OCI-M2 (cell line): ENCODE data around the gene LRRC28.

Experiments used
- DNase-seq: peaks from one replicate; lab custom pipeline; 2025; ENCODE audit not compliant: unreplicated experiment; lab: John Stamatoyannopoulos, UW

LRRC28 gene

GRCh38 chr15:99414755-99415731 lies 163.8 kb downstream of the LRRC28 start:
- no peak for DNase-seq

- no peak for DNase-seq
These were observed 165.2 kb downstream of the LRRC28 start for GRCh38 chr15:99416191-99417188.

DNA sequence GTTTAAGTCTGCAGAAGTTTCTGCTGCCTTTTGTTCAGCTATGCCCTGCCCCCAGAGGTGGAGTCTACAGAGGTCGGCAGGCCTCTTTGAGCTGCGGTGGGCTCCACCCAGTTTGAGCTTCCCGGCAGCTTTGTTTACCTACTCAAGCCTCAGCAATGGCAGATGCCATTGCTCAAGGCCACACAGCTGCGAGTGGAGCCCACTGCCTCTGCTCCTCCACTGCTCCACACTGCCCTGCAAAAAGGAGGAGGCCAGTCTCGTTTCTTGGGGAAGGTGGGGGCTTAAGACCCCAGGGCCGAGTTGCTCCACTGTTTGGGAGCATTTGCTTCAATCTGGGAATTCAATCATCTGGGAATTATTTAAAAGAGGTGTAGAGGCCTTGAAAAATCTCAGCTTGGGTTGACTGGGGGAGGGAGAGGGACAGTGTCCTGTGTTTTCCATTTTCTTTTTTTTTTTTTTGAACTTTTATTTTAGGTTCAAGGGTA lies 169.9 kb downstream of the LRRC28 start:
- DNase-seq = no peak

GRCh38 chr15:99421758-99422157 lies 170.5 kb downstream of the LRRC28 start:
- DNase-seq = no peak

- DNase-seq = no peak
These were observed 172.2 kb downstream of the LRRC28 start for GRCh38 chr15:99423186-99424130.

- no peak for DNase-seq
These were observed 172.9 kb downstream of the LRRC28 start for GRCh38 chr15:99424131-99424571.

GRCh38 chr15:99424978-99425656 lies 173.8 kb downstream of the LRRC28 start:
- no peak for DNase-seq

GRCh38 chr15:99425657-99426301 lies 174.5 kb downstream of the LRRC28 start:
- DNase-seq = no peak

- no peak for DNase-seq
These were observed 175.3 kb downstream of the LRRC28 start for GRCh38 chr15:99426431-99427105.

GRCh38 chr15:99427210-99427609 lies 175.9 kb downstream of the LRRC28 start:
- no peak for DNase-seq

DNA sequence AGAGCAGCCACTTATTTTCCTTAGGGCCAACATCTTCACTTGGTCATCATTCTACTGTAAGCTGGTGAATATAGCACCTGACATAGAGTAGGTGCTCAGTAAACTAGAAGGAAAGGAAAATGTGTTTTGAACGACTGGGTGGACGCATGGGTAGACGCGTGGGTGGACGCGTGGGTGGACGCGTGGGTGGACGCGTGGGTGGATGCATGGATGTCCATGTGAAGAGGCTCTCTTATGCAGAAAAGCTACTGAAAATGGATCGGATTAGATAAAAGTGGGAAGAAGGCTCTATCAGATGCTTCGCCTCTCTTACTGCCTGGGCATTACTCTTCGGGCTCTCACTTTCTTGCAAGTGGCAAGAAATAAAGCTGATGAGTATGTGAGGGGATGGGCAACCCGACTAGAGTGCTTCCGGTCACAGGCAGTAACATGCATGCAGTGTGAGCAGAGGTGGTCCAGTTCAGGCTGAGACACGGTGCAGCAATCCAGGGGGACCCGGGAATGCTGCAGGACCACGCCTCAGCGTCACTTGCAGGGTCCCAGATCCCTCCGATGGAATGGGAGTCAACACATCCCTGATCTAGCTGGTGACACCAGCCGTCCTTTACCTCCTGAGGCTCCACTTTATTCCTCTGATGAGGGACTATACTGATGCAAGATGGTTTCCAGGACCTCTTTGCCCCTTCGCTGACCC lies 176.5 kb downstream of the LRRC28 start:
- DNase-seq = no peak

DNA sequence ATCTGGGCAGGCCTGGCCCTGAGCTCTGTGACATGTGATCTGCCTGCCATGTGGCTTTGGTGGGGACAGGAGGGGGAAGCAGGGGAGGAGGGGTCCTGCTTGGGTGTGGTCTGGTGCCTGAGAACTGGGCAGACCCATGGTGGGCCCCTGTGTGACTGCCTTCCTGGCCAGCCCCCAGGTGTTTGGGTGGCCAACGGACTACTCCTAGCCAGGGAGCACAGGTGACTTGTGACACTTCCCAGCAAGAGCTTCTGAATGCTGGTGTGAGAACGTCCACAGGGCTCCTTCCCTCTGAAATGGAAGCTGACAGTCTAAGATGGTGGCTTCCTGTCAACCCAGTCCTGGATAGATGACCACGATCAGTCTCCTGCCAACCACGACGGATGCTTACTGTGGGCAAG lies 178.4 kb downstream of the LRRC28 start:
- no peak for DNase-seq

- DNase-seq = no peak
These were observed 179.7 kb downstream of the LRRC28 start for GRCh38 chr15:99430881-99431401.

DNA sequence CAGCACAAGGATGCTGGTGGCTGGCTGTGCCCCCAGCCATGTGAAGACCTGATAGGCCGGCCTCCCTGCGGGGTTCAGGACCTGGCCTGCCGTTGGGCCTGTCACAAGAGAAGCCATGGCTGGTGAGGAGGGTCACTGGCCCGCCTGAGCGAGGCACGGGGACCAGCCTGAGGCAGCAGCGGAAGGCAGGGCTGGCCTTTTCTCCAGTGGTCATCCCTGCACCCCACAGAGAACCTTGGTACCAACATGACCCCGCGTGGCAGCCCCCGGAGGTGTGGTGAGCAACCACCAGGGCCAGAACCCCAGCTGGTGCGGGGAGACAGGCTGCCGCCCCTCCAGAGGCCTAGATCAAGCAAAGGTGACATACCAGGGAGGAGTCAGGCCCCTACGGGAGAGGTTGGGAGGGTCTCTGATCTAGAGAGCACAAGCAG lies 180.4 kb downstream of the LRRC28 start:
- DNase-seq = no peak

DNA sequence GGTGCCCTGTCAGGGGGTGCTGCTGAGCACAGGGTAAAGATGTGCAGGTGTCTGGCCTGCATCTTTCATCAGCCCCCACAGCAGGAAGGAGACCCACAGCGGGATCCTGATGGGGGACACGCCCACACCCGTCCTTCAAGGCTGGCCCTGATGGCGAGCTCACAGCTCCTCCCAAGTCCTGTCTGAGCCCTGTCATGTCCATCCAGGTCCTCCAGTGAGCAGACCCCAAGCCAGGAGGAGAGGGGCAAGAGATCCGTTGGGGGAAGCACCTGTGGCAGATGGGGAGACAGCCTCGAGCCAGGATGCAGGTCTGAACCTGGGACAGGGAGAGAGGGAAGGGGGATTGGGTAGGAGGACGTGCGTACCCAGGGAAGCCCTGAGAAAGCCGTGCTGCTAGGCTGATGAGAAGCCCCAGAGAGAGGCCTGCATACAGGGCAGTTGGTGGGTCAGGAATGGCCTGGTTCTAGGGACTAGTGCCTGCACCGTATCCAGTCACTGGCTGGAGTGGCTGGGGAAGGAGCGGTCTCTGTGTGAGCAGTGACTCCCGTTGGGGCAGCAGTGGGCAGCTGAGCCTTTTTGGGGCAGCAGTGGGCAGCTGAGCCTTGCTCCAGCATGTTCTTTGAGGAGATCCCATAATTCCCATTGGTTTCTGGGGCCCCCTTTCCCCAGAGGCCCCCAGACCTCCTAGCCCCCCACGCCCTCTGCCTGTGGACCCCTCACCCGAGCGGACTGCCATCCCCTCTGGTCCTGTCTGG lies 181.2 kb downstream of the LRRC28 start:
- DNase-seq = no peak

DNA sequence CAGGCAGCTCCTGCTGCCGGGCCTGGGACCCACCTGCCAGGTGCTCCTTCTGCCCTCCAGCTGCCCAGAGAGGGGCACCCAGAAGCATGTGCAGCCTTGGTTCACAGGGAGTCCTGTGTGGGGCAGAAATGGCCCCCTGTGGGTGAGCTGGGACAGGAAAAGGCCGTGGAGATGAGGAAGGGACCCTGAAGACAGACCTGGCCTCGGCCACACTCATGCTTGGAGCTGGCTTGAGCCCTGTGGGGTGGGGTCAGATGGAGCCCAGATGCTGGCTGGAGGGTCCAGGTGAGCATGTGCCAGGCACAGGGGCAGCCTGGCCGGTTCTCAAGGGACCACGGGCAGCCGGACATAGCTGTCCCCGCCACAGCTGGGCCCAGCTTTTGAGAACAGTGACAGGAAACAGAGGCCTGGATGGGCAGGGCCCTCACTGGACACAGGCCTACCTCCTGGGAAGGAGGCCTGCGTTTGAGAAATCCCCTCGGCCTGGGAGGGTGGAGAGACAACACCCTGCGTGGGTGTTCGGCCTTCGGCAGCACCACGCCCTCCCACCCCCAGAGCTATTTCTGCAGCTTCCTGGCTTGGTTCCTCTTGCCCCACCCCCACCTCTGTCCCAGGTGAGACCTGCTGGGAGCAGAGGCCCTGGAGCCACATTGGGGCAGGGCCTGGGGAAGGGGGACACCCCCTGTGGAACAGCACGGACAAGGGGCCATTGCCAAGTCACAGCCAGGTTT lies 181.9 kb downstream of the LRRC28 start:
- no peak for DNase-seq
